Chondrocyte (in vitro differentiated cells): ENCODE data around the gene TNF. TPM values are rescaled to one million over a fixed set of nuclear protein-coding genes. Genes with fewer than 3 reads are reported as not detected.

Experiments used
- DNase-seq: peaks from one replicate; pipeline ENCODE4 v3.0.0; 2021; ENCODE audit warnings: mixed read lengths, low spot score
- H3K27ac Mint-ChIP-seq: one replicate; pipeline ENCODE4 v1.8.0; 2021; ENCODE audit warnings: mild to moderate bottlenecking, moderate library complexity, mixed read lengths; ENCODE audit not compliant: unreplicated experiment
- H3K27me3 Mint-ChIP-seq: 2 replicates; pipeline ENCODE4 v1.8.0; 2021; ENCODE audit warnings: low read depth, mixed read lengths
- H3K36me3 Mint-ChIP-seq: 2 replicates; pipeline ENCODE4 v1.8.0; 2021; ENCODE audit warnings: low read depth, mixed read lengths
- H3K4me1 Mint-ChIP-seq: 2 replicates; pipeline ENCODE4 v1.8.0; 2021; ENCODE audit warnings: low read depth, mild to moderate bottlenecking, mixed read lengths
- H3K4me3 Mint-ChIP-seq: one replicate; pipeline ENCODE4 v1.8.0; 2021; ENCODE audit warnings: mild to moderate bottlenecking, moderate library complexity, mixed read lengths; ENCODE audit not compliant: unreplicated experiment
- H3K9me3 Mint-ChIP-seq: 2 replicates; pipeline ENCODE4 v1.8.0; 2021; ENCODE audit warnings: low read depth, mixed read lengths
- CTCF ChIP-seq: fragments of 200-600 bp; sonication (generic); IDR thresholded peaks from 2 replicates; pipeline ENCODE4 v1.5.0; 2021; ENCODE audit warnings: antibody characterized with exemption, mild to moderate bottlenecking, moderate library complexity
- total RNA-seq: library from RNA; stranded (reverse); gene quantifications from 3 replicates; pipeline ENCODE4 v1.2.1, GENCODE V29; 2021

The TNF gene
- total RNA-seq, 1 donor from 2014 or later: not detected

DNA sequence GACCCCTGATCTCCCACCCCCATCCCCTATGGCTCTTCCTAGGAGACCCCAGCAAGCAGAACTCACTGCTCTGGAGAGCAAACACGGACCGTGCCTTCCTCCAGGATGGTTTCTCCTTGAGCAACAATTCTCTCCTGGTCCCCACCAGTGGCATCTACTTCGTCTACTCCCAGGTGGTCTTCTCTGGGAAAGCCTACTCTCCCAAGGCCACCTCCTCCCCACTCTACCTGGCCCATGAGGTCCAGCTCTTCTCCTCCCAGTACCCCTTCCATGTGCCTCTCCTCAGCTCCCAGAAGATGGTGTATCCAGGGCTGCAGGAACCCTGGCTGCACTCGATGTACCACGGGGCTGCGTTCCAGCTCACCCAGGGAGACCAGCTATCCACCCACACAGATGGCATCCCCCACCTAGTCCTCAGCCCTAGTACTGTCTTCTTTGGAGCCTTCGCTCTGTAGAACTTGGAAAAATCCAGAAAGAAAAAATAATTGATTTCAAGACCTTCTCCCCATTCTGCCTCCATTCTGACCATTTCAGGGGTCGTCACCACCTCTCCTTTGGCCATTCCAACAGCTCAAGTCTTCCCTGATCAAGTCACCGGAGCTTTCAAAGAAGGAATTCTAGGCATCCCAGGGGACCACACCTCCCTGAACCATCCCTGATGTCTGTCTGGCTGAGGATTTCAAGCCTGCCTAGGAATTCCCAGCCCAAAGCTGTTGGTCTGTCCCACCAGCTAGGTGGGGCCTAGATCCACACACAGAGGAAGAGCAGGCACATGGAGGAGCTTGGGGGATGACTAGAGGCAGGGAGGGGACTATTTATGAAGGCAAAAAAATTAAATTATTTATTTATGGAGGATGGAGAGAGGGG, 1.9 kb upstream of the TNF start:
- no peaks in the 10 kb centered on the region for H3K9me3 Mint-ChIP-seq
- no peaks in the 10 kb centered on the region for H3K27me3 Mint-ChIP-seq
- H3K27ac Mint-ChIP-seq: no peak overlapping the region
- peaks cover 3% of the 10 kb centered on the region for H3K4me1 Mint-ChIP-seq
- DNase-seq: no peak
- no peak for TF ChIP-seq CTCF
- H3K36me3 Mint-ChIP-seq: no peaks in the 10 kb centered on the region
- H3K4me3 Mint-ChIP-seq: no peak overlapping the region

GRCh38 chr6:31574106-31575061, 981 bp upstream of the TNF start:
- Mint-ChIP-seq H3K4me3 (no peak overlapping the region), H3K27me3 (no peaks in the 10 kb centered on the region), H3K36me3 (no peaks in the 10 kb centered on the region), H3K4me1 (peaks cover 3% of the 10 kb centered on the region), H3K9me3 (no peaks in the 10 kb centered on the region), H3K27ac (no peak overlapping the region)
- no peak for DNase-seq
- TF ChIP-seq CTCF: no peak

- DNase-seq: no peak
- Mint-ChIP-seq H3K9me3 (no peaks in the 10 kb centered on the region), H3K4me3 (no peak overlapping the region), H3K27me3 (no peaks in the 10 kb centered on the region), H3K4me1 (peaks cover 8% of the 10 kb centered on the region), H3K36me3 (no peaks in the 10 kb centered on the region), H3K27ac (peak overlapping the region; percentile 3)
- TF ChIP-seq CTCF: no peak
Measured at GRCh38 chr6:31575952-31576685, 754 bp downstream of the TNF start.

- no peak for TF ChIP-seq CTCF
- Mint-ChIP-seq H3K4me1 (peaks cover 16% of the 10 kb centered on the region), H3K27me3 (no peaks in the 10 kb centered on the region), H3K9me3 (no peaks in the 10 kb centered on the region), H3K4me3 (no peak overlapping the region), H3K36me3 (no peaks in the 10 kb centered on the region), H3K27ac (no peak overlapping the region)
- no peak for DNase-seq
Measured at GRCh38 chr6:31576897-31577578, 1.7 kb downstream of the TNF start.
